Non-pigmented ciliary epithelial cell (primary cell): ENCODE measurements around the gene BAHCC1.

Experiments
- DNase-seq: peaks from one replicate; pipeline ENCODE4 v3.0.0-alpha.2; 2010; ENCODE audit warnings: low read depth

BAHCC1 gene

GRCh38 chr17:81386646-81387099 lies 8.6 kb upstream of the BAHCC1 start:
- no peak for DNase-seq

GRCh38 chr17:81387100-81388090 lies 7.9 kb upstream of the BAHCC1 start:
- DNase-seq, result no peak

- DNase-seq, result no peak
These were observed 7.1 kb upstream of the BAHCC1 start for GRCh38 chr17:81388091-81388611.

DNA sequence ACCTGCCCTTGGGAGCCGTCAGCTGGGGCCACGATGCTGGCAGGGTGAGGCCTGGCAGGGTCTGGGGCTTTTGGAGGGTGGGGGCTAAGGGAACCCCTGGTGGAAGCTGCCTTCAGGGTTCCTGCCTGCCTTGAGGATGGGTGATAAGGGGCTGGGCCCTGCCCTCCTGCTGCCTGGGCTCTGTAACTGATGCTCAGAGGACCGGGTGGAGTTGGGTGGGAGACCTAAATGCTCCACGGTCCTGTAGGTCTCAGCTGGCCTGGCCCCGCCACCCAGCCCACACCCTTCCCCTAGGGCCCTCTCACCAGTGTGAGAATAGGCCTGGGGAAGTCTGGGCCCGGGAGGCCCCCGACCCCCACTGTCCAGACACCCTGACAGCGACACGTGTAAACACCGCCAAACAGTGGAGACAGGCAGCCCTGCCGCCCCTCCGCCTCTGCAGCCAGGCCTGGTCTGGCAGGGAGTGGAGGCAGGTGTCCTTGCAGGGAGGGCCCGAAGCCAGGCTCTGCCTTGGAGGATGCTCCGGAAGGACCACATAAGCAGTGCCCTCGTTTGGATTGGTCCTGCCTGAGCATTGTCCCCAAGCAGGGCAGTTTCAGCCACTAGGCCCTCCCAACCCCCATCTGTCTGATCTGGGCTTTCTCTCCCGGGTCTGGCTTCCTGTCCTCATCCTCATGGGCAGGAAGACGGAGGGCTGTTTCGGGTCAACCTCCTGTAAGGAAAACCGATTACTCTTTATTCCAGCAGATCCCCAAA lies 6.5 kb upstream of the BAHCC1 start:
- DNase-seq, result no peak

DNA sequence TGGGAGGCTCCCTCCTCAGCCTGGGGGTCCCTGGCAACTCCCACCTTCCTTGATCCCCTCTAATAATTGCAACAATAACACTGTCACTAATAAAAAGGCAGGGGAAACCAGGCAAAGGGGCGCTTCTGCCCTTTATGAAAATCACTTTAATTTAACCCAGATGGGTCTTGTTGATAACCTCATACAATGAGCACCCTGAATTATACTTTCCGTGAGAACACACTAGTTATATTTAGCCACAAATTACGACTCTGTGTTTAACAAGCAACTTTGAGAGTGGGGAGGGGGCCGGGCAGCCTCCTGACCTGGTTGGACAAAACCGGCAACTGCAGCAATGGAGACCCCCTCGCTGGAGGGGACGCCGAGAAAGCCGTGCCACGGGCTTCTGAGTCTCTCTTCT lies 5.7 kb upstream of the BAHCC1 start:
- DNase-seq, result no peak

DNA sequence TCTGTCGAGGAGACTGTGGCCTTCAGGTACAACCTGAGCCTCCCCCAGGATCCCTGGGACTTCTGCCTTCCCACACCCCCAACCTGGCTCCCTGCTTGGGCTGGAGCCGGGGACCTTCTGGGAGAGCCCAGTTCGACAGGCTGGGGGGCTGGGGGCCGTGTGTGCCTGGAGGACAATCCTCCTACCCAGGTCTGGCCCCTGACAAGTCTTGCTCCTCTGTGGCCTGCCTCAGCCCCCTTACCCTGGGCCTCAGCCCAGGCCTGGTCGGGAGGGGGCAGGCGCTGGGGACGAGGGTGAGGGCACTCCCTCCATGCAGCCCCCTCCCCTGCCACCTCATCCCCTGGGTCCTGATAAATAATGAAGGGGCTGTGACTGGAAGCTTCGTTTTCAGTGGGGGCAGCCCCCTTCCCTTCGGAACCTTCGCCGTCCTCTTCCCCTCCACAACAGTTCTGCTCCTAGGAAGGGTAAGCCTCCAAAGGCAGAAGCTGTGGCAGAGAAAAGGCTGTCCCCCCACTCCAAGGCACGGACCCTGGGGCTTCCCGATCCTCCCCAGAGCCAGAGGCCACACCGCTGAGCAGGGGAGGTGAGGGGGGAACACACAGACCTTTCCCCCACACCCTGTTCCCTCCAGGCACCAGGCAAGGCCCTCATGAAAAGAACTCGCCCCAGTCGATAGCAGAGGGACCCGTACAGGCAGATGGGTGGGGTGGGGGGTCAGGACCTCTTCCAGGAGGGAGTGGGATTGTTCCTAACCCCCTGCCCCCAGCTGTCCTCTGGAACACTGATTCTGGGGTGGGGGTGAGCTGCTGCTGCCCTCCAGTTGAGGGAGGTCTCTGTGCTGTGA lies 5.0 kb upstream of the BAHCC1 start:
- no peak for DNase-seq

- DNase-seq, result no peak
These were observed 4.4 kb upstream of the BAHCC1 start for GRCh38 chr17:81390873-81391255.

DNA sequence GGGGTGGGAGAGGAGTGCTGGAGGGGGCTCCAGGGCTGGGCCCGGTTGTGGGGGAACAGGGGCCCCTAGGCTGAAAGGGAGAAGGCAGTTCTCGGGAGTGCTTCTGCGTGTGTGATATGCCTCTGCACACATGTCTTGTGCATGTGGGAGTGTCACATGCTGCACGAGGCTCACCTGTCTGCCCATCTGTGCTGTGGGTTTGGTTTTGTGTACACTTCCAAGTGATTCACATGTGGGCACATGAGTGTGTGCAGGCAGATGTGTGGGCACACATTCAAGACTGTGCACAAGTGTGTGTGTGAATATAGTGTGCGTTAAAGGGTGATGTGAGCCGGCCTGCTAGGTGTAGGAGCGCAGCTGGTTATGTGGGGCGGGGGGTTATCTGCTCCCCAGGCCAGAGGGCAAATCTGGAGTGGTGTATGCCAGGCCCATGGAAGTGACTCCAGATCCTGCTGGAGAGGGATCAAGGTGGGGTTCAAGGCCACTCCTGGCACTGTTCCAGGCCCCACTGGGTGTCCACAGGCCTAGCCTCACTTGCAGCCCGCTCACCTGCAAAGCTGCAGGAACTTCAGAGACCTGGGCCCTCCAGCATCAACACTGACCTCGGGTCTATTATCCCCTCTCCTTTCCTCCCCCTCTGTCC lies 3.8 kb upstream of the BAHCC1 start:
- DNase-seq, result no peak

GRCh38 chr17:81391936-81392908 lies 3.0 kb upstream of the BAHCC1 start:
- no peak for DNase-seq

GRCh38 chr17:81392909-81393654 lies 2.2 kb upstream of the BAHCC1 start:
- no peak for DNase-seq

DNA sequence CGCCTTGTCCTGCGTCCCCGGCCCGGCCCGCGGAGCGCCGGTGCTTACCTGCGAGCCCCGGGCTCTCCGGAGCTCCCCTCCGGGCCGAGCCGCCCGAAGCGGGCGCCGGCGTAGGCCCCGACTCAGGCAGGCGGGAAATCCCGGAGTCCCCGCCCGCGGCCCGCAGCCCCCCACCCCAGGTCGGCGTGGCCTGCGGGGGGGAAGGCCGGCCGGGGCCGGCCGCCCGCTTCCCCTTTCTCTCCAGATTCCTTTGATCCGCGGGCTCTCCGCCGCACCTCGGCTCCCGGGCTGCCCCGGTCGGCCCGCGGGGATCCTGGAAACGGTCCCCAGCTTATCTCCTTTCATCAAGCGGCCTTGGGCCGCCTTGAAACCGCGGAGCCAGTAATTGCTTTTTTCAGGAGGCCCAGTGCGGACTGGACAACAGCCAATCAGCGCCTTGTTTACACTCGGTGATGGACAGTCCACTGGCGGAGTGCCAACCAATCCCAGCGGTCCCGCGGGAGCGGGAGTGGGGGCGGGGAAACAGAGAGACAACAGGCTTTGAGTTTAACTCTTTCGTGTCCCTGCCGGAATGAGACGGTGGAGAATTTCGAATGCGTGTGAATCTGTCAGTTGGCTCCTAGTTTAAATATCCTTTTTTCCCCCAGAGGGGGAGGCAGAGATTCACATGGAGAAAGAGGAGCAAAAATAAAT lies 1.4 kb upstream of the BAHCC1 start:
- peak; percentile 96 for DNase-seq

GRCh38 chr17:81394377-81394920 lies 808 bp upstream of the BAHCC1 start:
- DNase-seq, result no peak

DNA sequence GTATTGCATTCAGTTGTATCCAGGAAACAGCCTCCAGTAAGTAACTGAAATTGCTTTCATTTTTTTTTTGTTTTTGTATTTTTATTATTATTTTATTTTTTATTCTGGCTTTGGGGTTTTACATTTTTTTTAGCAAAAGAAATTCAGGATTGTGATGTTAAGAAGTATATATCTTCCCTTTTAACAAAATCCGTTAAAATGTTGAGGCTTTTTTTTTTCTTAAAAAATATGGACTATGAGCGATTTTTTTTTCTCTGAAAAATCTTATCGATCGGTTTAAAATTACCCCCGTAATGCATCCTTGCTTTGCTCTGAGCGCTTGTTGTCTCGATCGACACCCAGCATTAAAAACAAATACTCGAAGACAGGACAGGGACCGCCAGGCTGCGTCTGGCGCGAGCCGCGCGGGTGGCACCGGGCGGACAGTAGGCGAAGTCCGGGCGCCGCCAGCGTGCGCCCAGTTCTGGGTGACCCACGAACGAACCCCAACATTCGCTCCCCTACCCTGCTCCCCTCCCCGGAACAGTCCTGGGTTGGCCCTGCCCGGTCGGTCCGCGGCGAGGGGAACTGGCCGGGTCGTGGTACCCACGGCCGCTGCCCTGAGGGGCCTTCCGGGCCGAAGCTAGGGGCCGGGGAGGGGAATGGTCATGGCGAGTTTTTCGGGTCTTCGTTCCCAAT lies 482 bp downstream of the BAHCC1 start:
- DNase-seq, result no peak

DNA sequence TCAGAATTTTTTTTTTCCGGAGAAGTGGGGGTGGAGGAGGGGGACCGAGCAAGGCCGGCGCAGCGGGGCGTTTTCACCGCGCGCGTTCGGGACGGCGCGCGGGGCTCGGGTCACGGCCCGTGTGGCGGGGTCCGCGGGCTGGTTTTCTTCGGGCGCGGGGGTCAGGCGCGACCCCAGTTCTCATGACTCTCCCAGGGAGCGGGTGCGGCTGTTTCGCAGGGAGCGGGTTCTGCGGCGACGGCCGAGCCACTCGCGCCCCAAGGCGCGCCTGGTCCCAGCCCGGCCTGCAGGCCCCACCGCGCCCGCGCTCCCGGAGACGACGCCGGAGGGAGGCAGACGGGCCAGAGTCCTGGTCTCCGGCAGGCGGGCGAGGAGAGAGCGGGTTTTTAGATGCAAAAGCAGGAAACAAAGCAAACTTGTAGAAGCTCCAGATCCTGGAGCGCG lies 1.0 kb downstream of the BAHCC1 start:
- DNase-seq, result no peak

GRCh38 chr17:81396722-81397313 lies 1.6 kb downstream of the BAHCC1 start:
- DNase-seq, result no peak

DNA sequence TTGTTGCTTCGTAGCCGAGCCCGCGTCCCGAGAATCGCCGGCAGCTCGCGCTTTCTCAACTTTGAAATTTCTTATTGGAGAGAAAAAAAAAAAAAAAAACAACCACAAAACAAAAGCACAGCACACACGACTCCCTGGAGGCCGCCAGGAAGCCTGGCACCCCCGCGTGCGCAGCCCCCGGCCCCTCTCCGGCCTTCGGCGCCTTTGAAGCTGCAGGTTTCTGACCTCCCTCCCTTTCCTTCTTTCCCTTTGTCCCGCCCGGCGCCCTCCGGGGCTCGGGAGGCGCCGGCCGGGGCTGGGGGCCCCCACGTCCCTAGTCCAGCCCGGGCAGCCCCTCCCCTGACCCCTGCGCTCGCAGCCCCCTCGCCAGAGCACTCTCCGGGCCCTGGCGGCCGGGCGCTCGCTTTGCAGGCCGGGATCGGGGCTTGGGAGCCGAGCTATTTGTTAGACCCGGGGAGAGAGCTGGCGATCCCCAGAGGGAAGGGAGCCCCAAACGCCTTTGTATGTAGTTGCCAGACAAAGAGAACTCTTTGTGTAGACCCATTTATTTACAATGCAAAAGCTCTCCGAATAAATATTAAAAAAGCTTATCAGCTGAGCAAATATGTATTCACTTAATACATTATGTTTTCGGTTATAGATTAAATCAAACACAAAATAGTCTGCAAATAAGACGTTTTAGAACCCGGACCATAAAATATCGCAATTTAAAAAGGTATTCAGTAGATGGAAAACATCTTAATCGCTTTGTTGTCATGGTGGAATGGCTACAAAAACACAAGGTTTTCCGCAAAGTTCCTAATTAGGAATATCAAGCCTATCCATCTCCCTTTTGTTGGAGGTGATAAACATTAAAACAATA lies 2.3 kb downstream of the BAHCC1 start:
- no peak for DNase-seq
